GM12872 (cell line): ENCODE results near the gene RSU1.

ENCODE experiments used
- CTCF ChIP-seq: IDR thresholded peaks from 3 replicates; pipeline ENCODE4 v1.5.1; 2011; ENCODE audit warnings: low read depth, mild to moderate bottlenecking, low read length, moderate library complexity; ENCODE audit not compliant: insufficient read depth

RSU1 gene

DNA sequence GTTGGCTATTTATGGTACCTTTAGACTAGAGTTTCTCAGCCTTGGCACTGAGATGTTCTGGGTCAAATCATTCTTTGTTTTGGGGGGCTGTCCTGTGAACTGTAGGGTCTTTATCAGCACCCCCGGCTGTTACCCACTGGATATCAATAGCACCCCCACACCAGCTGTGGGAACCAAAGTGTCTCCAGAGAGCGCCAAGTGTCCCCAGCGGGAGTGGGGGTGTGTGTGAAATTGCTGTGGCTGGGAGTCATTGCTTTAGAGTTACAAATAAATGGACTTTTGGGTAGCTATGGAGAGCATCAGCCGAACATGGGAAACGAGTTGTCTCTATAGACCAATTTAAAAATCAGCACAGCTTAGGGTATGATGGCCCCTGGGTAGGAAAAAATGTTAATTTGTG is 184.2 kb downstream of the RSU1 start:
- TF ChIP-seq CTCF = no peak

- no peak for TF ChIP-seq CTCF
Measured at GRCh38 chr10:16626697-16627096, 190.5 kb downstream of the RSU1 start.

- TF ChIP-seq CTCF = no peak
Measured at GRCh38 chr10:16612981-16613355, 204.3 kb downstream of the RSU1 start.

GRCh38 chr10:16612115-16612980 is 204.9 kb downstream of the RSU1 start:
- no peak for TF ChIP-seq CTCF

GRCh38 chr10:16611037-16611436 is 206.2 kb downstream of the RSU1 start:
- no peak for TF ChIP-seq CTCF

- TF ChIP-seq CTCF = no peak
Measured at GRCh38 chr10:16609211-16609610, 208.0 kb downstream of the RSU1 start.

GRCh38 chr10:16606923-16607322 is 210.3 kb downstream of the RSU1 start:
- no peak for TF ChIP-seq CTCF
